ENCODE measurements around the gene AK8. TPM values are rescaled to one million over a fixed set of nuclear protein-coding genes. Genes with fewer than 3 reads are reported as not detected.

Gene AK8
- polyA plus RNA-seq, 1 of the 3 experiments (the other 2 are of a cell fraction) = 0.77 TPM

DNA sequence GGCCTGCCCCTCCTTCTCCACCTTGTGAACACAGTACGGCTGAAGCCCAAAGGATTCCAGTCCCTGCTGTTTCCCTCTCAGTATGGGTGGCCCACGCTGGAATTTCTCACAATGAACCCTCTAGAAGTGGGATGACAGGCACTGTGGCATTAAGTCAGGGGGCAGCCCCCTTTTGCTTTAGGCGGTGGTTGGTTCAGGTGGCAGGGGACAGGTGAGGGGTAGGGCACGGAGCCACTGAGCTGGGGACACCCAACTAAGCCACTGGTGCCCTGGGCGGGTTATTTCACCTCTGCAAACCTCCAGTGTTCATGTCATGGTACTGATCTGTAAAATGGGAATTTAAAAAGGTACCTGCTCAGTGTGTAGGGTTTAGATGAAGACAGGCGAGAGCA is 8.2 kb upstream of the AK8 start:
- H3K9me3 ChIP-seq = no peaks in the 10 kb centered on the region
- H3K9ac ChIP-seq = no peak overlapping the region
- ChIA-PET CTCF (interaction anchor here (0.5 to 4.7 kb wide), 3 partner anchors 9 to 292 kb away, joined by 3 to 26 read pairs (median 3); no protein-coding TSS in a partner anchor), POLR2A (no interaction called here)
- no peaks in the 10 kb centered on the region for H3K4me1 ChIP-seq (ENCODE audit: control insufficient read depth in 1 of 2, insufficient read depth in 2 of 2, low read depth in 1 of 2, low read length in 1 of 2)
- TF ChIP-seq GABPA (IDR thresholded peaks at IDR 0.05; ENCODE audit: low read depth) (no peak), FOXM1 (IDR thresholded peaks at IDR 0.05; ENCODE audit: low read depth) (no peak), SIN3A (IDR thresholded peaks at IDR 0.05; ENCODE audit: borderline replicate concordance, low read depth, low read length) (no peak), RXRA (IDR thresholded peaks at IDR 0.05; ENCODE audit: borderline replicate concordance, low read depth) (no peak), FOXJ3 (CRISPR knock-in tag; IDR thresholded peaks at IDR 0.05) (no peak), YY1 (IDR thresholded peaks at IDR 0.05; ENCODE audit: low read depth) (no peak), USF1 (IDR thresholded peaks at IDR 0.05; ENCODE audit: borderline replicate concordance, low read depth) (no peak), REST (IDR thresholded peaks at IDR 0.05; ENCODE audit: low read depth, low read length) (no peak), FOSL2 (IDR thresholded peaks at IDR 0.05; ENCODE audit: borderline replicate concordance, low read depth) (no peak), RCOR1 (IDR thresholded peaks at IDR 0.05; ENCODE audit: low read length) (no peak), CHD2 (IDR thresholded peaks at IDR 0.05; ENCODE audit: low read length, partially characterized antibody) (no peak), POLR2AphosphoS5 (IDR thresholded peaks at IDR 0.05; ENCODE audit: low read depth, low read length) (no peak)
- no peak for DNase-seq
- WGBS (ENCODE audit: low lambda C conversion rate) = 79% methylated on average over 6 of the region's 6 CpGs
- no peaks in the 10 kb centered on the region for H3K79me2 ChIP-seq (ENCODE audit: insufficient read depth)
- H3K36me3 ChIP-seq (replicated peaks in 1 of 2; ENCODE audit: control insufficient read depth in 1 of 2, insufficient read depth in 2 of 2, low read length in 1 of 2) = no peaks in the 10 kb centered on the region
- no peaks in the 10 kb centered on the region for H3F3A ChIP-seq (replicated peaks; ENCODE audit: insufficient read depth)
- no peaks in the 10 kb centered on the region for H3K9me2 ChIP-seq
- H3K4me3 ChIP-seq (ENCODE audit: low read depth in 2 of 2, low read length in 1 of 2) = no peak overlapping the region
- no peaks in the 10 kb centered on the region for H4K20me1 ChIP-seq (ENCODE audit: insufficient read depth)
- H3K27me3 ChIP-seq (ENCODE audit: insufficient read depth) = no peaks in the 10 kb centered on the region
- H3K4me2 ChIP-seq = no peak overlapping the region
- no peak overlapping the region for H3K27ac ChIP-seq (ENCODE audit: low read depth in 2 of 2, low read length in 1 of 2)
- H2AFZ ChIP-seq (ENCODE audit: low read depth) = no peak overlapping the region

DNA sequence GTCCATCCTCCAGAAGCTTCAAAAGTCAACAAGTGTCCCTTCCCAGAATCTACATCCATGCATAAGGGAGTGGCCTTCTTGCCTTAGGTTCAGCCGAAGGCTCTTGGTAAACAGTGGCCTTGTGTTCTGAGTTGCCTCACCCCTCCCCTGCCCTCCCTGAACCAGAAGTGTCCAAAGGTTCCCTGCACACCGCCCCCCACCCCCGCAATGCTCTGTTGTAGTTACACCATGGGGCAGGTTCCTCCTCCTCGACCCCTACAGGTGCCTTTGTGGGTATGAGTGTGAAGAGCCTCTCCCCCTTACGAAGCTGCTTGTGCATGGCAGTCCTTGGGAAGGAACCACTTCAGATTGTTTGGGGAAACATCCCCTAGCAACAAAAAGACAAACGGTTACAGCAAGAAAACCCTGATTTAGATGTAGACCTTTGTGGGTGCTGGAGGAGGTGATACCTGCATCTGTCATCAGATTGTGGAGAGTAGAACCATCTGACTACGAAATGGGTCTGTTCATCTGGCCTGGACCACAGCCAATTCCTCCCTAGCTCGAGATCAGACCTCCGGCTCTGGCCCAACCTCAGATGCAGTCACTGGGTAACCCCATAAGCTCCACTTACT is 7.7 kb upstream of the AK8 start:
- Histone ChIP-seq H3F3A (replicated peaks; ENCODE audit: insufficient read depth) (no peaks in the 10 kb centered on the region), H3K9ac (no peak overlapping the region), H3K9me3 (no peaks in the 10 kb centered on the region), H4K20me1 (ENCODE audit: insufficient read depth) (no peaks in the 10 kb centered on the region), H3K36me3 (replicated peaks in 1 of 2; ENCODE audit: control insufficient read depth in 1 of 2, insufficient read depth in 2 of 2, low read length in 1 of 2) (no peaks in the 10 kb centered on the region), H3K9me2 (no peaks in the 10 kb centered on the region), H3K4me3 (ENCODE audit: low read depth in 2 of 2, low read length in 1 of 2) (no peak overlapping the region), H3K27me3 (ENCODE audit: insufficient read depth) (no peaks in the 10 kb centered on the region), H3K4me1 (ENCODE audit: control insufficient read depth in 1 of 2, insufficient read depth in 2 of 2, low read depth in 1 of 2, low read length in 1 of 2) (no peaks in the 10 kb centered on the region), H3K27ac (ENCODE audit: low read depth in 2 of 2, low read length in 1 of 2) (no peak overlapping the region), H3K79me2 (ENCODE audit: insufficient read depth) (no peaks in the 10 kb centered on the region), H2AFZ (ENCODE audit: low read depth) (no peak overlapping the region), H3K4me2 (no peak overlapping the region)
- CTCF ChIA-PET = interaction anchor here (0.5 to 4.7 kb wide), 4 partner anchors 8 to 292 kb away, joined by 3 to 26 read pairs (median 3); no protein-coding TSS in a partner anchor
- POLR2A ChIA-PET = no interaction called here
- WGBS (ENCODE audit: low lambda C conversion rate) = 71% methylated on average over 6 of the region's 9 CpGs
- DNase-seq = no peak
- no peak for TF ChIP-seq MEF2A (IDR thresholded peaks at IDR 0.05; ENCODE audit: borderline replicate concordance, low read depth)
- TF ChIP-seq GATA2 (CRISPR knock-in tag; IDR thresholded peaks at IDR 0.05) = no peak
- no peak for TF ChIP-seq NFIC (IDR thresholded peaks at IDR 0.05; ENCODE audit: borderline replicate concordance)
- no peak for TF ChIP-seq TCF12 (IDR thresholded peaks at IDR 0.05)
- no peak for TF ChIP-seq ZBTB33 (IDR thresholded peaks at IDR 0.05; ENCODE audit: borderline replicate concordance, low read depth)
- TF ChIP-seq, protein P1, sequence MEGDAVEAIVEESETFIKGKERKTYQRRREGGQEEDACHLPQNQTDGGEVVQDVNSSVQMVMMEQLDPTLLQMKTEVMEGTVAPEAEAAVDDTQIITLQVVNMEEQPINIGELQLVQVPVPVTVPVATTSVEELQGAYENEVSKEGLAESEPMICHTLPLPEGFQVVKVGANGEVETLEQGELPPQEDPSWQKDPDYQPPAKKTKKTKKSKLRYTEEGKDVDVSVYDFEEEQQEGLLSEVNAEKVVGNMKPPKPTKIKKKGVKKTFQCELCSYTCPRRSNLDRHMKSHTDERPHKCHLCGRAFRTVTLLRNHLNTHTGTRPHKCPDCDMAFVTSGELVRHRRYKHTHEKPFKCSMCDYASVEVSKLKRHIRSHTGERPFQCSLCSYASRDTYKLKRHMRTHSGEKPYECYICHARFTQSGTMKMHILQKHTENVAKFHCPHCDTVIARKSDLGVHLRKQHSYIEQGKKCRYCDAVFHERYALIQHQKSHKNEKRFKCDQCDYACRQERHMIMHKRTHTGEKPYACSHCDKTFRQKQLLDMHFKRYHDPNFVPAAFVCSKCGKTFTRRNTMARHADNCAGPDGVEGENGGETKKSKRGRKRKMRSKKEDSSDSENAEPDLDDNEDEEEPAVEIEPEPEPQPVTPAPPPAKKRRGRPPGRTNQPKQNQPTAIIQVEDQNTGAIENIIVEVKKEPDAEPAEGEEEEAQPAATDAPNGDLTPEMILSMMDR (IDR thresholded peaks at IDR 0.05) = no peak
- no peak for TF ChIP-seq RXRA (IDR thresholded peaks at IDR 0.05; ENCODE audit: borderline replicate concordance, low read depth)
- no peak for TF ChIP-seq GABPA (IDR thresholded peaks at IDR 0.05; ENCODE audit: low read depth)
